ELR (cell line): Measurements from ENCODE around the gene XPNPEP1.

Experiments used
- DNase-seq: peaks from one replicate; pipeline ENCODE4 v3.0.0-alpha.2; 2015; ENCODE audit warnings: low read depth

XPNPEP1 gene

GRCh38 chr10:109892931-109893330 lies 30.4 kb downstream of the XPNPEP1 start:
- peak; percentile 60 for DNase-seq

GRCh38 chr10:109892117-109892516 lies 31.2 kb downstream of the XPNPEP1 start:
- DNase-seq = no peak

- peak; percentile 33 for DNase-seq
Observed at GRCh38 chr10:109891105-109891504, 32.2 kb downstream of the XPNPEP1 start.

- peak; percentile 86 for DNase-seq
Observed at GRCh38 chr10:109889867-109890266, 33.4 kb downstream of the XPNPEP1 start.

GRCh38 chr10:109887776-109888175 lies 35.5 kb downstream of the XPNPEP1 start:
- no peak for DNase-seq

GRCh38 chr10:109887243-109887642 lies 36.1 kb downstream of the XPNPEP1 start:
- DNase-seq = no peak

DNA sequence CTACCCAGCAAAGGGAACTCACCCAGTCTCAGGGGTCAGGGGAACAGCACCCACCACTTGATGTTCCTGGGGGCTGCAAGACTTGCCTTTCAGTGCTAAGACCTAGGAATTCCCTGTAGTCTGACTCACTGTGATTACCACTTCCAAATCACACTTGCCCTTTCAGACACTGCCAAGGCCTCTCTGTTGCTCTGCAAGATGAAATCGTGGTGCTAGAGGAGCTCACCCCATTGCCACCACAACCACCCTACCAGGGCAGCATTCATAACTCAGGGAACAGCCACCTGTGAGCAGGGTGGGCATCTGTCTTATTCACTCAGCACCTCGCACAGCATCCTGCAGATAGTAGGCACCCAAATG lies 36.5 kb downstream of the XPNPEP1 start:
- no peak for DNase-seq

- no peak for DNase-seq
Observed at GRCh38 chr10:109886037-109886780, 37.1 kb downstream of the XPNPEP1 start.

DNA sequence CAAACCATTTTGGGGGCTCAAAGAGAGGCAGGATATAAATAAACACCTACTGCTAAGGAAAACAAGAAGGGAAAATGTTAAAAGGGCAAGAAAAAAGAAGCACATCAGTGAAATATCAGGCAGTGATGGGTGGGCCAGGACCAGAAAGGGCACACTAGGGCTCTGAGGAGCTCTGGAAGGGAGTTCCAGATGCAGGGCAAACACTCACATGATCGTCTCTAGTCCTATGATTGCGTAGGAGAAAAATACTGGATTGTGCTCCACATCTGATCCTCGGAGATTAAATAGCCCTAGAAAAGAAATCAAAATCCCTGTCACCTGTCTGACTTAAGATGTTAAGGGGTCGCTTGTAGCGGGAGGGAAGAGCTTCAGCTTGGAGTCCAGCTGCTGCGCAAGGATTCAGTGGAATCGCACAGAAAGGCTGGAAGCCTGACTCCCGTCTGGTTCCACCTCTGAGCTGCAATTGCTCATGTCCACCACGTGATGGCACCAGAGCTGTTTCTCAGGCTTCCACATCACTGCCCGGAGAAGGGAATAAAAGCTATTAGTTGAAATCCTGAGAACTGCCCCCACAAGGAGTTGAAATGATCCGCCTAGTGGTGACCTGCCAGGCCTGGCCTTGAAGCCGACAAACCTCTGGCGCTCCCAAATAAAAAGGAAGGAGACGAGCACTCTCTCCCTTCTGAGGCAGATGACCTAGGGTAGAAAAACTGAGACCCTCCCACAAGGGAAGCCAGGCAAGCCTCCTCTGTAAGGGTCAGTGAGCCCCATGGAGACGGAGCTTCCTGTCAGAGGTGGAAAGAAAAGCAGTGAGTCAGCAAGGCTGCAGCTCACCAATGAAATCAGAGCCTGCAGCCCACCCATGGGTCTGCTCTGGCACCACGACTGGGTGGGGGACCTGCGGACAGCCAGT lies 39.2 kb downstream of the XPNPEP1 start:
- peak; percentile 93 for DNase-seq

- no peak for DNase-seq
Observed at GRCh38 chr10:109882251-109883057, 40.9 kb downstream of the XPNPEP1 start.

- no peak for DNase-seq
Observed at GRCh38 chr10:109881769-109882057, 41.6 kb downstream of the XPNPEP1 start.

DNA sequence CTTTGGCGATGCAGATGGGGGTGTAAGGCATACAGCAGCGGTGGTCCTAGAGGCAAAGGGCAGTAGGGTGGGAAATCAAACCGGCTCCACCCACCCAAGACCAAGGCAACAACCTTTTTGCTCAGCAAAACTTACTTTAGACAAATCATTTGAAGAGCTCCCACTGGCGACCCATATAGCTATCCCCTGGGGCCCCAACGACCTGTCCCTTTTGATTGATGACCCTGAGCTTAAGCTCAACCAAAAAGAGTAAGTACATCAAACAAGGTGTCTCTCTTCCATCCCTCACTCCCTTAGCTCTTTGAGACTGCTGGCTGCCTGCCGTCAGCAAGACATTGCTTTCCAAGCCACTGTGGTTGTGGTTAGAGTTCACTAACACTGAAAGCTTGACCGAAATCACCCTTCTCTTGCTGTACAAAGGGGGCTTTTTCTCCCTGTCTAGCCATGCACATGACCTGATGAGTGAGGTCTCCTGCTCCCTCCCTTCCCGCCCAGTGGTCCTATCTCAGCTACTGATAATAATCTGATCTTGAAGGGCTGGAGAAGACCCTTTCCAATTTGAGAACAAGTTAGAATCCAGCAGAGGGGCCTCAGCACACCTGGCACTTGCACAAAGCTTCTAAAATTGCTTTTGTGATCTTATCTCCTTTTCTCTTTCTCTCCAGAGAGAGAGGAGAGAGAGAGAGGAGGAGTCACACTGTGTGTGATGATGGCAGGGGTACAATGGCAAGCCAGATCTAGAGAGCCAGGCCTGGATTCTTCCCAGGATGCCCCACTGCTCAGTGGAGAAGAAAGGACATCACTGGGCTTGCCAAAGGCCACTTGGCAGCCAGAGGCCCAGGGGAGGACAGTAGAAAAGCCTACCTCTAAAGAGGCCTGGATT lies 42.2 kb downstream of the XPNPEP1 start:
- DNase-seq = no peak

DNA sequence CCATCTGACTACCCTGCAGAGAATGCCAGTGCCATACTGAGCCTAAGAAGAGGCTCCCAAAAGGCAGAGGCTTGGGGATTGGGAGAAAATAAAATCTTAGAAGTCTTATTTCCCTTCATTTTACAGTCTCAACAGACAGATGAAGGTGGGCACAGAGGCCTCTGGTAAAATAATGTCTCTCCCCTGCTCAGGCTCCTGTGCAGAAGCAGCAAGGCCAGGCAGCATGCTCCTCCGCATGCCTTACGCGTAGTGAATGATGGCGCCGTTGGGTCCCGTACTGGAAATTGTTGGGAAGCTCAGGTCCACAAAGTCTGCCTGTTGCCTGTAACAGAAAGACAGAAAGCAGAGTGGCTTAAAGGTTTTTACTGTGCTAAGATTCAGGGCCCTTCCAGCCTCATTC lies 45.8 kb downstream of the XPNPEP1 start:
- no peak for DNase-seq

GRCh38 chr10:109875828-109876821 lies 47.2 kb downstream of the XPNPEP1 start:
- no peak for DNase-seq

DNA sequence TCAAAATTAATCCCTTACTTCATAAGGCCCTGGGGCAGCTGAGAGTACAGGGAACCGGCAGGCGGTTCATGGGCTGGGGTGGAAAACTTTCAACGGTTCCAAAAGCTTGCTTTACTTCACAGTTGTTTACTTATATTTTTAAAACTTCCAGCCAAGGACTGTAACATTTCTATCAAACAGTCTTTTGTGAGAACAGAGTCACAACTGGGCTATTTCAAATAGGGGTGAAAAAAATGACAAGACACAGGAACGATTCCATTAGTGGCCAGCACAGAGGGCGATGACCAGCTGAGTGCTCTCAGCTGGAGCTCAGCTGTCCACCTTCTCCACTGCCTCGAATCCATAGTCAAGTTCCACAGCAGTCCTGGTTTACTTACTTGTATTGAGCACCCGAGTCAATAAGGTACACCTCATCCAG lies 48.2 kb downstream of the XPNPEP1 start:
- no peak for DNase-seq

GRCh38 chr10:109871476-109871875 lies 51.8 kb downstream of the XPNPEP1 start:
- DNase-seq = no peak

- DNase-seq = peak; percentile 17
Observed at GRCh38 chr10:109866995-109867635, 56.2 kb downstream of the XPNPEP1 start.

GRCh38 chr10:109866168-109866994 lies 56.9 kb downstream of the XPNPEP1 start:
- peak; percentile 35 for DNase-seq

DNA sequence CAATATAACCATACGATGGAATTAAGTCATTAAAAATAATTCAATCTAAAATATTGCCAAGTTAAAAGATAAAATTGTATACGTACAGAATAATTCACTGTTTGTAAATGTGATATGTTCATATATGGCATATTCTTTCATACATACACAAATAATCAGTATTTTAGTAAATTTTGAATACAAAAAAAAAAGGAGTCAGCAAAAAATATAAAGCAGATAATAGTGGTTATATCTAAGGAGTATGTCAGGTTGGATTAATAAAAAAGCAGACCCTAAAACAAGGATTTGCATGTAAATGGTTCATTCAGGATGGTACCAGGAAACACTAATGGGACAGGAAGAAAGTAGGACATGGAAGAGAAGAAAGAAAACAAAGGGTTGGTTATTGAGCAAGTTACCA lies 59.5 kb downstream of the XPNPEP1 start:
- DNase-seq = no peak
